ENCODE results near the gene MTR. TPM values are rescaled to one million over a fixed set of nuclear protein-coding genes. Genes with fewer than 3 reads are reported as not detected.
"Not testable (repeated sequence)": the region's sequence is repeated elsewhere in the genome, so short reads cannot be mapped to it uniquely, and the experiment has no call there.

Gene MTR
- total RNA-seq, 1 donor from 2014 or later = 51.8 TPM

DNA sequence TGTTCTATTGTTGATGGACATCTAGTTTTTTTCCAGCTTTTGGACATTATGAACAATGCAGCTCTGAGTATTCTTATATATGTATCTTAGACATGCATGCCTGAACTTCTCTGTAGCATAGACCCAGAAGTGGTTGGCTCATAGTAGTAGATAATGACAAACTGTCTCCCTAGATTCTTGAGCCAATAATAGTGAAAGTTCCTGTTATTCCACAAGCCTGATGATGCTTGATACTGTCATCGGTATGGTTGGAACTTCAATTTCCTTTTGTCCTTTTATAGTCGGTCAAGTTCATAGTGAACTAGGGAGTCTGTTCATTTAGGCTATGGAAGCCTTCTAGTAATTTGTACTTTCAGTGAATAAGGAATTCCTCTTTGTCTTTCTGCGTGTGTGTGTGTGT, 56.8 kb downstream of the MTR start:
- Mint-ChIP-seq H3K9me3 (no peaks in the 10 kb centered on the region), H3K27me3 (no peaks in the 10 kb centered on the region), H3K27ac (no peak overlapping the region), H3K4me1 (peaks cover 7% of the 10 kb centered on the region), H3K4me3 (no peak overlapping the region), H3K36me3 (ENCODE audit: low read depth) (peaks cover 67% of the 10 kb centered on the region)
- intact Hi-C loops (cut with micrococcal nuclease) = no loop called here
- no peak for DNase-seq

DNA sequence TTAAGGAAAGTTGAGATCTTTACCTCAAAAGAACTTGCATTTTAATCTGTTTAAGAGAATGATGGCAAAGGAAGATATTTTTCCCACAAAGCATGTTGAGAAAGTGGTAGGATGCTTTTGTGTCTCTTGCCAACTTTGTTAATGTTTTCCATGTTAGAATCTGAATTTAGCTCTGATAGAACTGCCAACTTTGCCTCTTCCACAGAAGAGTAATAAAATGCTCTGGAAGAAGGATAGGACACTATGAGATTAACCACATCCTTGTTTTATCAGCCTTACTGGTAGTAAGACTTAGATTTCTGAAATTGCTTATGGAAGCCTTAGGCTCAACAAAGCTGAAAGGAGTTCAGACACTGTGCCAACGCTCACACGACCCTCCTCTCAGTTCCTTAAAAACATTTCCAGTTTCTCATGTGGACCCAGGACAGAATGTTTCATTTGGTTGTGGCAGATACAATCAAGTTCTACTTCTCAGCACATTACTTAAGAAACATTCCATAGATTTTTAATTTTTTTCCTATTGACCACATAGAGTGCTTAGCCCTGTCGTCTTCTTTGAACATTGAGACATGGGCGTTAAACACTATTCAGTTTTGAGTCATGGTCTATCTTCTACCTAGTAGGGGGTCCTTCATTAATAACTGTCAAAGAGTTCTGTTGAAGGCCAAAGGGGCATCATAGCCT, 59.0 kb downstream of the MTR start:
- intact Hi-C loops (cut with micrococcal nuclease) = no loop called here
- Mint-ChIP-seq H3K4me1 (peaks cover 14% of the 10 kb centered on the region), H3K4me3 (no peak overlapping the region), H3K9me3 (peaks cover 11% of the 10 kb centered on the region), H3K36me3 (ENCODE audit: low read depth) (peaks cover 76% of the 10 kb centered on the region), H3K27ac (no peak overlapping the region), H3K27me3 (no peaks in the 10 kb centered on the region)
- DNase-seq = no peak

DNA sequence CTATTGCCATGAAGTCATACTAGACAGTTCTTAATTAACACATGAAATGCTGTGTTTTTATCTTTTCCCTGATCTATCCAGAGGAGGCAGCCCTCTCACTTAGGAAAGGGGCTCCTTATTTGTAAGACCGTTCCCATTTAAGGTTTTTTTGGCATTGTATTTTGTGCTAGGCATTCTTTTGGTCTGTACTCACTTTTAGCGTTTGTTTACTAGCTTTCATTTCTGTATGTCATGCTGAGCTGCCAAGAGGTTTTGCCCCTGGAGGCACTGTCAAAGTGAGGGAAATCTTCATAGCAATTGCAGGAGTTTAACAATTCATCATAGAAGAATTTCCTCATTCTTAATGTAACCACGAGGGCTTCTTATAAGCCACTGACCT, 59.5 kb downstream of the MTR start:
- H3K27ac Mint-ChIP-seq = no peak overlapping the region
- no peak overlapping the region for H3K4me3 Mint-ChIP-seq
- intact Hi-C loops (cut with micrococcal nuclease) = no loop called here
- peaks cover 77% of the 10 kb centered on the region for H3K36me3 Mint-ChIP-seq (ENCODE audit: low read depth)
- no peak for DNase-seq
- no peaks in the 10 kb centered on the region for H3K27me3 Mint-ChIP-seq
- H3K9me3 Mint-ChIP-seq = peaks cover 11% of the 10 kb centered on the region
- H3K4me1 Mint-ChIP-seq = peaks cover 18% of the 10 kb centered on the region

DNA sequence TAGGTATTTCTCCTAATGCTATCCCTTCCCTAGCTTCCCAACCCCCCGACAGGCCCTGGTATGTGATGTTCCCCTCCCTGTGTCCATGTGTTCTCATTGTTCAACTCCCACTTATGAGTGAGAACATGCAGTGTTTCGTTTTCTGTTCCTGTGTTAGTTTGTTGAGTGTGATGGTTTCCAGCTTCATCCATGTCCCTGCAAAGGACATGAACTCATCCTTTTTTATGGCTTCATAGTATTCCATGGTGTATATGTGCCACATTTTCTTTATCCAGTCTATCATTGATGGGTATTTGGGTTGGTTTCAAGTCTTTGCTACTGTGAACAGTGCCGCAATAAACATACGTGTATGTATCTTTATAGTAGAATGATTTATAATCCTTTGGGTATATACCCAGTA, 61.6 kb downstream of the MTR start:
- DNase-seq; intact Hi-C loops (cut with micrococcal nuclease); H3K4me3 Mint-ChIP-seq; H3K27ac Mint-ChIP-seq; H3K27me3 Mint-ChIP-seq: not testable (repeated sequence)
- peaks cover 79% of the 10 kb centered on the region for H3K36me3 Mint-ChIP-seq (ENCODE audit: low read depth)
- H3K4me1 Mint-ChIP-seq = peaks cover 26% of the 10 kb centered on the region
- peaks cover 11% of the 10 kb centered on the region for H3K9me3 Mint-ChIP-seq

DNA sequence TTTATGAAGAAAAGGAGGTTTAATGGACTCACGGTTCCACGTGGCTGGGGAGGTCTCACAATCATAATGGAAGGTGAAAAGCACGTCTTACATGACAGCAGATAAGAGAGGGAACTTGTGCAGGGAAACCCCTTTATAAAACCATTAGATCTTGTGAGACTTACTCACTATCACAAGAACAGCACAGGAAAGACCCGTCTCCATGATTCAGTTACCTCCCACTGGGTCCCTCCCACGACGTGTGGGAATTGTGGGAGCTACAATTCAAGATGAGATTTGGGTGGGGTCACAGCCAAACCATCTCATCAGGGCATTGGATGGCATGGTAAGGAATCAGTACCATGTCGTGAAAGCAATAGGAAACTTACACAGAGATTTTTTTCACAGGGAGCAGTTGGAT, 63.1 kb downstream of the MTR start:
- Mint-ChIP-seq H3K4me3 (no peak overlapping the region), H3K27ac (no peak overlapping the region), H3K27me3 (no peaks in the 10 kb centered on the region), H3K4me1 (peaks cover 33% of the 10 kb centered on the region), H3K36me3 (ENCODE audit: low read depth) (peaks cover 86% of the 10 kb centered on the region), H3K9me3 (peaks cover 11% of the 10 kb centered on the region)
- intact Hi-C loops (cut with micrococcal nuclease) = no loop called here
- DNase-seq = no peak

DNA sequence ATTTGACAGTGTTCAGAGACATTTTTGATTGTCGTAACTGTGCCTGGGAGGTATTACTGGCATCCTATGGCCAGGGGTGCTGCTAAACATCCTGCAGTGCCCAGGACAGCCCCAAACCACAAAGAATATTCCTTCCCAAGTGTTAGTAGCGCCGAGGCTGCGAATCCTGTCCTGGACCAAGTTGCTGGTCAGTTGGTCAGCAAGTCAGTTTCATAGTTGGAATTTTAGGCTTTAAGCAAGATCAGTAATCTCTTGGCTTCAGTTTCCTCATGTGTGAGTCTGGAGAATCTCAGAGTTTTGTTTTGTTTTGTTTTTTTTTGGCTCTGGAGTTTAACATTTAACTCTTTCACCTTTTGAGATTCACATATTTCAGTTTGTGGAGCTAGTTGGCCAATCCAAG, 65.0 kb downstream of the MTR start:
- Mint-ChIP-seq H3K9me3 (peaks cover 11% of the 10 kb centered on the region), H3K4me1 (peaks cover 33% of the 10 kb centered on the region), H3K27ac (no peak overlapping the region), H3K4me3 (no peak overlapping the region), H3K36me3 (ENCODE audit: low read depth) (peaks cover 78% of the 10 kb centered on the region), H3K27me3 (no peaks in the 10 kb centered on the region)
- intact Hi-C loops (cut with micrococcal nuclease) = loop anchor here (5.0 kb wide), 1 partner anchor 43 kb away; no protein-coding TSS in a partner anchor
- DNase-seq = no peak

DNA sequence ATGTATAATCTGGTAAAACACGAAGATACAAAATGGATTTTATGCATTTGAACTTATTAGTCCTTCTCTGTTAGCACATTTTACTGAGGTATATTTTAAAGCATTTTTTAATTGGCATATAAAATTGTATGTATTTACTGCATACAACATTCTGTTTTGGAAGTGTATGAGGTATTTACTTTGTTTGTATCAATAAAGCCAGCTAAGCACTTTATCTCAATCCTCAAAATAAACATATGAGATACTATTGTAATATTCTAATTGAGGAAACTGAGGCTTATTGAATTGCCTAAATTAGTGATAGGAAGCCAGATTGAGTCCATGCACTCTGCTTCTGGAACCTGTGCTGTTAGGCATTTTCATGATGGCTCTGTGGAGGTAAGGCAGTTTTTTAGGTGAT, 65.6 kb downstream of the MTR start:
- H3K27me3 Mint-ChIP-seq = no peaks in the 10 kb centered on the region
- H3K36me3 Mint-ChIP-seq (ENCODE audit: low read depth) = peaks cover 79% of the 10 kb centered on the region
- no peak overlapping the region for H3K4me3 Mint-ChIP-seq
- H3K9me3 Mint-ChIP-seq = peaks cover 11% of the 10 kb centered on the region
- peaks cover 37% of the 10 kb centered on the region for H3K4me1 Mint-ChIP-seq
- intact Hi-C loops (cut with micrococcal nuclease) = loop anchor here (5.0 kb wide), 1 partner anchor 43 kb away; no protein-coding TSS in a partner anchor
- H3K27ac Mint-ChIP-seq = no peak overlapping the region
- DNase-seq = no peak

DNA sequence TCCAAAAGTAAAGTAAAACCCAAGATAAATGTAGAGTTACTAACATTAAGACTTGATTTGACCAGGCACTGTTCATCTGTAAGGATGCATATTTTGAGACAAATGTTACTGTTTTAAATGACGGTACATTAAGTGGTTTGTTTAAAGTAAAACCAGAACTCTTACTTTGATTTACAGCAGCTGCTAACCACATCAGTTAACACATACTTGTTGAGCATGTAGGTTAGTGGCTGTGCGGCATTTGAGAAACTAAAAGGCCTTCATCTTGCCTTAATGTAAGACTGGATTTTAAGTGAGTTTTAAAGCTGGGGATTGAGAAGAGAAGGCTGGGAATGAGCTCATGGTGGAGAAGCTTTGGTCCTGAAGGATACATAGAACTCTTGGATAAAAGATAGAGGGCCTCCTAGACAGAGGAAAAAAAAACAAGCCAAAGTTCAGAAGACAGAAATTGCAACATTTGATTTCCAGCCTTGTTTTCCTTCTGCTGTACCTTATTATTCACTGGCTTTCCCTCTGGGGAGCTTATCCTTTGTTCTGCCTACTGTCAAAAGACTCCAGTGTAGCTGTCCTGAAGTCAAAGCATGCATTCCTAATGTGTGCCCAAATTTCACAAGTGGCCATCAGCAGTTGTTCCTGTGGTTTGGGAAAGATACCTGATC, 66.6 kb downstream of the MTR start:
- peaks cover 75% of the 10 kb centered on the region for H3K36me3 Mint-ChIP-seq (ENCODE audit: low read depth)

DNA sequence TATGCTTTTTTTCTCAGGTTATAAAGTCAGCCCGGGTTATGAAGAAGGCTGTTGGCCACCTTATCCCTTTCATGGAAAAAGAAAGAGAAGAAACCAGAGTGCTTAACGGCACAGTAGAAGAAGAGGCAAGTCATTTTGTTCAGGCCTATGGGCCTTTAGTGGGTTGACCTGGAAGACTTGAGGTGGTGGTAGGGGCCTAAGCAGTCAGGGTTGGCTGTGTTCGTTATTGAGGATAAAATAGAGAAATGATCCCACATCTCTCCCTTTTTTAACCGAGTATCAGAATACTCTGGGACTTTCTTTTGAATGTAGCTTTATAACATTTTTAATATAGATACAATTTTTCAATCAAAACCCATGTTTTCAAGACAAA, 67.1 kb downstream of the MTR start:
- no peaks in the 10 kb centered on the region for H3K27me3 Mint-ChIP-seq
- H3K4me3 Mint-ChIP-seq = no peak overlapping the region
- H3K27ac Mint-ChIP-seq = no peak overlapping the region
- no peak for DNase-seq
- intact Hi-C loops (cut with micrococcal nuclease) = loop anchor here (5.0 kb wide), 1 partner anchor 45 kb away; no protein-coding TSS in a partner anchor
- peaks cover 9% of the 10 kb centered on the region for H3K9me3 Mint-ChIP-seq
- peaks cover 70% of the 10 kb centered on the region for H3K36me3 Mint-ChIP-seq (ENCODE audit: low read depth)
- H3K4me1 Mint-ChIP-seq = peaks cover 37% of the 10 kb centered on the region

More for the DNA sequence above, 66.6 kb downstream of the MTR start:
- no peaks in the 10 kb centered on the region for H3K27me3 Mint-ChIP-seq
- peaks cover 37% of the 10 kb centered on the region for H3K4me1 Mint-ChIP-seq
- H3K9me3 Mint-ChIP-seq = peaks cover 11% of the 10 kb centered on the region
- intact Hi-C loops (cut with micrococcal nuclease) = loop anchor here (5.0 kb wide), 1 partner anchor 44 kb away; no protein-coding TSS in a partner anchor
- no peak overlapping the region for H3K4me3 Mint-ChIP-seq
- H3K27ac Mint-ChIP-seq = peak overlapping the region; percentile 26
- no peak for DNase-seq

DNA sequence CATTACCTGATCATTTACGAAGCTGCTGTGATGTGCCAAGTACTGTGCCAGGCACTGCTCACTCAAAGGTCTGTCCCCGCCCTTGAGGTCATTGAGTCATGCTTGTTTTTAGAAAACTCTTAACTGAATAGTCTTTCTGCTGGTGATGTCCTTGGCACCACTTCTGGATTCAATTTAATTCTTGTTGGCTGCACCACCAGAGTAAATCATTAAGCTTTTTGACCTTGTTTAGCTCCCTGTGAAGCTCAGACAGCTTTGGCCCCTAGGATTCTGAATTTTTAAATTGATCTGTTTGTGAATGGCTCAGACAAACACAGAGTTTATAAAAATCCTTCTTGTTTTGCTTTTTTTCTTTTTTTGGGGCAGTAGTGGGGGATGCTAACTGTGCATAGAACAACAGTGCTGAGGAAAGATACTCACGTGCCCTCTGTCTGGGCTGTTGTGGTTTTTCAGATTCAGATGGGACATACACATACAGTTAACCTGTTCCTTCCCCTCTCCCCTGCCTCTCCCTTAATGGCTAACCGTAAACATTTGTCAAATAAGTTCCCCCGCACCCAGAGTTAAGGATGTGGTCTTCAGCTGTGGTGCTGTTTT, 67.6 kb downstream of the MTR start:
- DNase-seq = no peak
- intact Hi-C loops (cut with micrococcal nuclease) = loop anchor here (5.0 kb wide), 1 partner anchor 45 kb away; no protein-coding TSS in a partner anchor
- Mint-ChIP-seq H3K4me3 (no peak overlapping the region), H3K36me3 (ENCODE audit: low read depth) (peaks cover 70% of the 10 kb centered on the region), H3K27me3 (no peaks in the 10 kb centered on the region), H3K9me3 (peaks cover 4% of the 10 kb centered on the region), H3K4me1 (peaks cover 35% of the 10 kb centered on the region), H3K27ac (no peak overlapping the region)

DNA sequence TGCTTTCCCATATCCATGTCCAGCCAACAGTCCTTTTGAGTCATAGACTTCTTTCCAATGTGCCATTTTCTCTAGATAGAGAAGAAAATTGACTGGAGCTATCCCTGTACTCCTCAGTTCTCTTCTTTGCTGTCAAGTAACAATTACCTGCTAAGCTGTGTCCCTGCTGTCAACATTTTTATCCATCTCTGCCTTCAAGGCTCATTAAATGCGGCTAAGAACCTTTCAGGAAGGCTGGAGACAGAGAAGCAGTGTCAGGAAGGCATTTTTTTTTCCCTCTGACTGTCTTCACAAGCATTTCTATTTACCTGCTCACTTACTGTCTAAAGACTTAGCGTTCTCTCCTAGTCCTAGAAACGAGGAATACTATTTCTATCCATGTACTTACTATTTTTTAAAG, 69.1 kb downstream of the MTR start:
- Mint-ChIP-seq H3K27me3 (no peaks in the 10 kb centered on the region), H3K36me3 (ENCODE audit: low read depth) (peaks cover 58% of the 10 kb centered on the region), H3K4me1 (peaks cover 23% of the 10 kb centered on the region), H3K9me3 (no peaks in the 10 kb centered on the region), H3K27ac (no peak overlapping the region), H3K4me3 (no peak overlapping the region)
- DNase-seq = no peak
- intact Hi-C loops (cut with micrococcal nuclease) = loop anchor here (5.0 kb wide), 1 partner anchor 47 kb away; no protein-coding TSS in a partner anchor

DNA sequence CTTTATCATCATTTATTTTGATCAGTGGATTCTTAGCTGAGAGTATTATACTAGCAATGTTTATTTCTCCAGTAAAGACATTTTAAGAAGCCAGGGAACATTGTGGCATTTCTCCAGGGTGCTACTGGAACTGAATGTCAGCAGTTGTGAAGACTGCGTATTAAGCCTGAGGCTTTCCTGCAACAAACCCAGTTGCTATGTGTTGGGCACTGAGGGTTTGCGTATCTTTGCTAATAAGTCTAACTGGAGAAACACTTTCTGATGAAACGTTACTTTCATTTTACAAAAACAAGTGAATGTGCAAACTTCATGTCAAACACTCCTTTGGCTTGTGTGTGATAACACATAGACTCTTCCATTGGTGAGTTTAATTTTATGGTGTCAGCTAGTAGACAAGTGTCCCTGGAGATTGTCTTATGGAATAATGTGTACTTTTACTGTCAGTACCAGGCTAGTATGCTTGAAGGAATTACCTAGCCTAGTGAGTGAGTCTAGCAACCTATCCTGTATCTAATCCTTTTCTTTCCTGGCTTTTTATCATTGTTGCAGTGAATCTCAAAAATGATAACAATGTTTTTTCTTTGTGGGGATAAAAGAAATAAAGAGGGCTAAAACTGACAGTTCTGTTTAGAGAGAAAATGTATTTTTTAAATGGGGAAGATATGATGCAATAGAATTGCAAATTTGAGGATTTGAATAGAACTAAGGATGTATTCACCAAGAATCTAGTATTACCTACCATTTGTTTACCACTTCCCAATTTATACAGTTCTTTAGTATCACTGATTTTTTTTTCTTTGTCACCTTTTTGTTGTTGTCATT, 70.1 kb downstream of the MTR start:
- peak overlapping the region; percentile 24 for H3K27ac Mint-ChIP-seq
- H3K4me3 Mint-ChIP-seq = no peak overlapping the region
- peaks cover 51% of the 10 kb centered on the region for H3K36me3 Mint-ChIP-seq (ENCODE audit: low read depth)
- peaks cover 18% of the 10 kb centered on the region for H3K4me1 Mint-ChIP-seq
- intact Hi-C loops (cut with micrococcal nuclease) = loop anchor here (5.0 kb wide), 1 partner anchor 48 kb away; no protein-coding TSS in a partner anchor
- H3K27me3 Mint-ChIP-seq = no peaks in the 10 kb centered on the region
- no peaks in the 10 kb centered on the region for H3K9me3 Mint-ChIP-seq
- DNase-seq = no peak

DNA sequence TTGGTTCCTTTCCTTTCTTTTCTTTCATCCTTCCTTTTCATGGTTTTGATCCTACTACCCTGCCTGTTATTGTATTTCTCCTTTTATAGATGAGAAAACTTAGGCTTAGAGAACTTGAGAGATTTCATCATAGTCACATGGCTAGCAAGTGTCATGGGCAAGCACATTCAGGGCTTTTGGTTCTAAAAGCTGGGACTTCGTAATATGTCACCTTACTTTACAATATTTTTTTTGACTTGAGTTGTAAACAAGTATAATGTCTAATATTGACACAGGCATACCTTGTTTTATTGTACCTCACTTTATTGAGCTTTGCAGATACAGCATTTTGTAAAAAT, 70.7 kb downstream of the MTR start:
- DNase-seq = no peak
- peaks cover 52% of the 10 kb centered on the region for H3K36me3 Mint-ChIP-seq (ENCODE audit: low read depth)
- H3K27ac Mint-ChIP-seq = no peak overlapping the region

More for the DNA sequence above, 70.7 kb downstream of the MTR start:
- Mint-ChIP-seq H3K27me3 (no peaks in the 10 kb centered on the region), H3K9me3 (no peaks in the 10 kb centered on the region), H3K4me3 (no peak overlapping the region), H3K4me1 (peaks cover 22% of the 10 kb centered on the region)
- intact Hi-C loops (cut with micrococcal nuclease) = no loop called here

All from activated CD4-positive, alpha-beta T cell treated with anti-CD3 and anti-CD28 coated beads, Interleukin-2, amount 10 ng/mL, durations not matched to agents 24 days and 14 days (primary cell).